SK-N-SH (cell line): ENCODE measurements around the gene AUTS2. TPM values are rescaled to one million over a fixed set of nuclear protein-coding genes. Genes with fewer than 3 reads are reported as not detected.
A peak's percentile ranks its signal among the peaks of the same experiment; 100 is the strongest.

Experiments used
- CTCF ChIA-PET: fragments of 300-600, 350-600 bp; formaldehyde crosslinking; extraction: SDS; loops from one replicate; lab custom pipeline; 2021; lab: Yijun Ruan, JAX
- POLR2A ChIA-PET: fragments of 350-600 bp; sonication (Branson Sonifier 250); formaldehyde crosslinking; extraction: SDS; loops from one replicate; lab custom pipeline; 2020; ENCODE audit warnings: antibody characterized with exemption, inconsistent platforms; lab: Yijun Ruan, JAX
- DNase-seq: peaks from one replicate; pipeline ENCODE4 v3.0.0; 2012
- H2AFZ ChIP-seq: fragments of 200-600 bp; sonication (generic); 2 replicates; pipeline ENCODE4 v1.8.1; 2016; ENCODE audit warnings: antibody characterized with exemption, mild to moderate bottlenecking, low read depth
- H3F3A ChIP-seq: fragments of 200-600 bp; sonication (generic); replicated peaks from 2 replicates; pipeline ENCODE3; 2016; ENCODE audit warnings: antibody characterized with exemption, mild to moderate bottlenecking; ENCODE audit not compliant: insufficient read depth
- H3K27ac ChIP-seq, 2 experiments: fragments of 200-500 bp in 1 of 2; fragments of 200-600 bp in 1 of 2; sonication (Bioruptor generic) in 1 of 2; sonication (generic), shearing (Covaris generic) in 1 of 2; 2 replicates each; pipeline versions ENCODE4 v1.5.1 to v1.6.1; 2014 to 2016; ENCODE audit warnings: low read depth in 2 of 2, inconsistent platforms in 1 of 2, low read length in 1 of 2, mild to moderate bottlenecking in 1 of 2, mixed read lengths in 1 of 2
- H3K27me3 ChIP-seq: fragments of 200-600 bp; sonication (generic), shearing (Covaris generic); 2 replicates; pipeline ENCODE4 v1.6.1; 2016; ENCODE audit warnings: mixed run types; ENCODE audit not compliant: insufficient read depth
- H3K36me3 ChIP-seq, 2 experiments: fragments of 200-500 bp in 1 of 2; fragments of 200-600 bp in 1 of 2; sonication (Bioruptor generic) in 1 of 2; sonication (generic) in 1 of 2; replicated peaks in 1 of 2; 2 replicates each; pipeline versions ENCODE3 to v1.5.1; 2014 to 2016; ENCODE audit warnings: low read length in 1 of 2, mild to moderate bottlenecking in 1 of 2; ENCODE audit not compliant: insufficient read depth in 2 of 2, control insufficient read depth in 1 of 2
- H3K4me1 ChIP-seq, 2 experiments: fragments of 200-500 bp in 1 of 2; fragments of 200-600 bp in 1 of 2; sonication (Bioruptor generic) in 1 of 2; sonication (generic), shearing (Covaris generic) in 1 of 2; 2 replicates each; pipeline versions ENCODE4 v1.5.1 to v1.6.1; 2014 to 2016; ENCODE audit warnings: low read depth in 1 of 2, low read length in 1 of 2, mixed run types in 1 of 2; ENCODE audit not compliant: insufficient read depth in 2 of 2, control insufficient read depth in 1 of 2
- H3K4me2 ChIP-seq: fragments of 200-600 bp; sonication (generic), shearing (Covaris generic); 2 replicates; pipeline ENCODE4 v1.6.1; 2017; ENCODE audit warnings: mixed run types
- H3K4me3 ChIP-seq, 2 experiments: fragments of 200-500 bp in 1 of 2; fragments of 200-600 bp in 1 of 2; sonication (Bioruptor generic) in 1 of 2; sonication (generic), shearing (Covaris generic) in 1 of 2; 2 replicates each; pipeline versions ENCODE4 v1.5.1 to v1.8.1; 2014 to 2016; ENCODE audit warnings: low read depth in 2 of 2, inconsistent platforms in 1 of 2, low read length in 1 of 2, mild to moderate bottlenecking in 1 of 2, mixed read lengths in 1 of 2, moderate library complexity in 1 of 2
- H3K79me2 ChIP-seq: fragments of 200-600 bp; sonication (generic); 2 replicates; pipeline ENCODE4 v1.8.1; 2017; ENCODE audit warnings: mild to moderate bottlenecking; ENCODE audit not compliant: insufficient read depth
- H3K9ac ChIP-seq: fragments of 200-600 bp; sonication (generic); 2 replicates; pipeline ENCODE4 v1.6.1; 2017; ENCODE audit warnings: mixed run types
- H3K9me2 ChIP-seq: fragments of 200-600 bp; sonication (generic); 2 replicates; pipeline ENCODE4 v1.6.1; 2017; ENCODE audit warnings: mixed run types
- H3K9me3 ChIP-seq: fragments of 200-600 bp; sonication (generic); 2 replicates; pipeline ENCODE4 v1.6.1; 2017; ENCODE audit warnings: mixed run types, mild to moderate bottlenecking, moderate library complexity
- H4K20me1 ChIP-seq: fragments of 200-600 bp; sonication (generic); 2 replicates; pipeline ENCODE4 v1.6.1; 2017; ENCODE audit warnings: mild to moderate bottlenecking, mixed run types; ENCODE audit not compliant: insufficient read depth
- FOXJ3 ChIP-seq: sonication (generic); formaldehyde crosslinking; IDR thresholded peaks from 2 replicates; pipeline ENCODE4 v1.5.1; 2020; ENCODE audit warnings: mild to moderate bottlenecking, missing genetic modification reagents
- FOXM1 ChIP-seq: IDR thresholded peaks from 2 replicates; pipeline ENCODE4 v1.4.0; 2012; ENCODE audit warnings: low read depth, mild to moderate bottlenecking
- IRF3 ChIP-seq: fragments of 150-350 bp; IDR thresholded peaks from 2 replicates; pipeline ENCODE4 v1.6.1; 2016; ENCODE audit warnings: mild to moderate bottlenecking, low read depth, low read length
- MAX ChIP-seq: IDR thresholded peaks from 2 replicates; pipeline ENCODE4 v1.4.0; 2012; ENCODE audit warnings: low read depth
- MEF2A ChIP-seq: IDR thresholded peaks from 2 replicates; pipeline ENCODE4 v1.4.0; 2012; ENCODE audit warnings: low read depth, borderline replicate concordance
- NRF1 ChIP-seq: IDR thresholded peaks from 2 replicates; pipeline ENCODE4 v1.6.1; 2012; ENCODE audit warnings: low read depth, mild to moderate bottlenecking, low read length
- POLR2AphosphoS5 ChIP-seq: IDR thresholded peaks from 2 replicates; pipeline ENCODE4 v1.6.1; 2012; ENCODE audit warnings: low read depth, low read length
- REST ChIP-seq: IDR thresholded peaks from 2 replicates; pipeline ENCODE4 v1.6.1; 2012; ENCODE audit warnings: mild to moderate bottlenecking, low read depth, low read length, moderate library complexity
- RFX5 ChIP-seq: IDR thresholded peaks from 2 replicates; pipeline ENCODE4 v1.6.1; 2012; ENCODE audit warnings: mild to moderate bottlenecking, improper control_type of control experiment, low read length
- SIN3A ChIP-seq: IDR thresholded peaks from 2 replicates; pipeline ENCODE4 v1.6.1; 2012; ENCODE audit warnings: low read depth, mild to moderate bottlenecking, low read length, moderate library complexity, borderline replicate concordance
- SMC3 ChIP-seq: IDR thresholded peaks from 2 replicates; pipeline ENCODE4 v1.6.1; 2012; ENCODE audit warnings: low read depth, low read length, improper control_type of control experiment
- TCF12 ChIP-seq: IDR thresholded peaks from 2 replicates; pipeline ENCODE4 v1.4.0; 2012
- WGBS: methylation state at CpG from one replicate; pipeline ENCODE4 v1.1.6; 2017; ENCODE audit warnings: low lambda C conversion rate; 5-methylcytosine and 5-hydroxymethylcytosine counted together
- polyA plus RNA-seq, 3 experiments: library from polyadenylated mRNA; depleted of rRNA; stranded (reverse); fragments of >200 nt; gene quantifications; 2 replicates each; pipeline ENCODE4 v1.2.3, GENCODE V29; 2012

AUTS2 gene
- polyA plus RNA-seq, 1 of the 3 experiments (the other 2 are of a cell fraction), result 15.6 TPM

- ChIA-PET POLR2A (no interaction called here), CTCF (no interaction called here)
- H4K20me1 ChIP-seq, result peaks cover 9% of the 10 kb centered on the region
- H3K27ac ChIP-seq, result no peak overlapping the region
- TF ChIP-seq FOXM1 (no peak), POLR2AphosphoS5 (no peak), MEF2A (no peak), SIN3A (no peak), FOXJ3 (CRISPR knock-in tag) (no peak), RFX5 (no peak), NRF1 (no peak), MAX (no peak)
- no peak overlapping the region for H3K4me3 ChIP-seq
- H3K79me2 ChIP-seq, result no peaks in the 10 kb centered on the region
- no peaks in the 10 kb centered on the region for H3K9me3 ChIP-seq
- no peak overlapping the region for H2AFZ ChIP-seq
- H3K9me2 ChIP-seq, result no peaks in the 10 kb centered on the region
- no peaks in the 10 kb centered on the region for H3K27me3 ChIP-seq
- DNase-seq, result no peak
- peaks cover 5% of the 10 kb centered on the region for H3F3A ChIP-seq
- 81% methylated on average over 2 of the region's 2 CpGs for WGBS
- no peak overlapping the region for H3K4me2 ChIP-seq
- peaks cover 13 to 24% of the 10 kb centered on the region in 2 experiments; a peak in 3 of 4 replicates for H3K4me1 ChIP-seq
- no peaks in the 10 kb centered on the region for H3K36me3 ChIP-seq
- no peak overlapping the region for H3K9ac ChIP-seq
Measured at GRCh38 chr7:69804962-69805361, 206.7 kb downstream of the AUTS2 start.

- H3K4me1 ChIP-seq, result peaks cover 3 to 16% of the 10 kb centered on the region in 2 experiments; a peak in 1 of 4 replicates
- H3F3A ChIP-seq, result no peaks in the 10 kb centered on the region
- no peak overlapping the region for H3K4me2 ChIP-seq
- H3K27me3 ChIP-seq, result no peaks in the 10 kb centered on the region
- TF ChIP-seq FOXM1, result no peak
- TF ChIP-seq SMC3, result no peak
- no peak for TF ChIP-seq REST
- no peak for TF ChIP-seq IRF3
- peak; percentile 47 for TF ChIP-seq TCF12
- 93% methylated on average over 1 of the region's 1 CpG for WGBS
- ChIA-PET POLR2A (no interaction called here), CTCF (interaction anchor here (1.0 kb wide), 1 partner anchor 109 kb away, joined by 3 read pairs; no protein-coding TSS in a partner anchor)
- no peaks in the 10 kb centered on the region for H3K9me2 ChIP-seq
- H3K9me3 ChIP-seq, result no peaks in the 10 kb centered on the region
- no peaks in the 10 kb centered on the region for H3K79me2 ChIP-seq
- no peak overlapping the region for H3K27ac ChIP-seq
- H2AFZ ChIP-seq, result no peak overlapping the region
- no peak overlapping the region for H3K9ac ChIP-seq
- H3K36me3 ChIP-seq, result no peaks in the 10 kb centered on the region
- no peak overlapping the region for H3K4me3 ChIP-seq
- H4K20me1 ChIP-seq, result no peaks in the 10 kb centered on the region
- no peak for DNase-seq
Measured at GRCh38 chr7:69808391-69808790, 210.1 kb downstream of the AUTS2 start.
